Neural cell (in vitro differentiated cells): ENCODE data around the gene PTPRD. TPM values are rescaled to one million over a fixed set of nuclear protein-coding genes. Genes with fewer than 3 reads are reported as not detected.

Source experiments
- H2AFZ ChIP-seq: fragments of 200-600, 300-800 bp; sonication (generic), shearing (Covaris generic); 2 replicates; pipeline ENCODE4 v1.6.0; 2014; ENCODE audit warnings: low read depth, mild to moderate bottlenecking, antibody characterized with exemption, low read length, moderate library complexity
- H3F3A ChIP-seq: fragments of 200-600 bp; shearing (Covaris generic); 2 replicates; pipeline ENCODE4 v1.6.1; 2016; ENCODE audit warnings: mild to moderate bottlenecking, moderate library complexity, mixed read lengths, antibody characterized with exemption, low read length; ENCODE audit not compliant: insufficient read depth, poor library complexity, severe bottlenecking
- H3K27ac ChIP-seq: fragments of 200-600, 300-800 bp; sonication (generic), shearing (Covaris generic); 2 replicates; pipeline ENCODE4 v1.5.1; 2014; ENCODE audit warnings: mild to moderate bottlenecking, low read length, moderate library complexity
- H3K27me3 ChIP-seq: fragments of 300-800, 200-600 bp; sonication (generic), shearing (Covaris generic); 2 replicates; pipeline ENCODE4 v1.6.0; 2014; ENCODE audit warnings: mild to moderate bottlenecking, low read depth, low read length, moderate library complexity; ENCODE audit not compliant: insufficient read depth
- H3K36me3 ChIP-seq: fragments of 300-800, 200-600 bp; sonication (generic), shearing (Covaris generic); 2 replicates; pipeline ENCODE4 v1.5.1; 2014; ENCODE audit warnings: mild to moderate bottlenecking, antibody characterized with exemption, low read length, moderate library complexity; ENCODE audit not compliant: insufficient read depth
- H3K4me2 ChIP-seq: fragments of 300-800, 200-600 bp; sonication (generic), shearing (Covaris generic); 2 replicates; pipeline ENCODE4 v1.6.0; 2014; ENCODE audit warnings: mild to moderate bottlenecking, low read length
- H3K4me3 ChIP-seq: fragments of 300-800, 200-600 bp; sonication (generic), shearing (Covaris generic); 2 replicates; pipeline ENCODE4 v1.5.1; 2014; ENCODE audit warnings: mild to moderate bottlenecking, low read length, moderate library complexity
- H3K79me2 ChIP-seq: fragments of 200-600 bp; shearing (Covaris generic); replicated peaks from 2 replicates; pipeline ENCODE4 v1.6.0; 2014; ENCODE audit warnings: mild to moderate bottlenecking, low read length, moderate library complexity; ENCODE audit not compliant: insufficient read depth
- H3K9ac ChIP-seq: fragments of 300-800, 200-600 bp; sonication (generic), shearing (Covaris generic); 2 replicates; pipeline ENCODE4 v1.6.1; 2016; ENCODE audit warnings: mild to moderate bottlenecking, low read length, mixed read lengths
- H3K9me2 ChIP-seq: fragments of 200-600 bp; shearing (Covaris generic); 2 replicates; pipeline ENCODE4 v1.6.1; 2016; ENCODE audit warnings: mild to moderate bottlenecking, low read length, mixed read lengths; ENCODE audit not compliant: insufficient read depth
- H3K9me3 ChIP-seq: fragments of 200-600, 300-800 bp; sonication (generic), shearing (Covaris generic); 2 replicates; pipeline ENCODE4 v1.6.1; 2016; ENCODE audit warnings: mild to moderate bottlenecking, mixed run types, low read length, moderate library complexity, mixed read lengths
- H4K20me1 ChIP-seq: fragments of 200-600 bp; shearing (Covaris generic); 2 replicates; pipeline ENCODE4 v1.6.1; 2016; ENCODE audit warnings: mild to moderate bottlenecking, mixed run types; ENCODE audit not compliant: insufficient read depth
- EP300 ChIP-seq: fragments of 450-650 bp; conservative IDR thresholded peaks from 2 replicates; pipeline ENCODE4 v1.6.1; 2014; ENCODE audit warnings: antibody characterized with exemption, mild to moderate bottlenecking, moderate library complexity; ENCODE audit not compliant: poor library complexity, severe bottlenecking
- EZH2 ChIP-seq: fragments of 200-600, 300-800 bp; shearing (Covaris generic), sonication (generic); IDR thresholded peaks from 2 replicates; pipeline ENCODE4 v1.6.1; 2014; ENCODE audit warnings: antibody characterized with exemption, low read length, borderline replicate concordance, mild to moderate bottlenecking; ENCODE audit not compliant: insufficient read depth, poor library complexity, severe bottlenecking
- MXI1 ChIP-seq: fragments of 450-650 bp; conservative IDR thresholded peaks from 2 replicates; pipeline ENCODE4 v1.6.1; 2014; ENCODE audit warnings: antibody characterized with exemption, mild to moderate bottlenecking; ENCODE audit not compliant: poor library complexity, severe bottlenecking
- POLR2AphosphoS5 ChIP-seq: IDR thresholded peaks from 2 replicates; pipeline ENCODE4 v1.6.1; 2012
- RAD21 ChIP-seq: fragments of 450-650 bp; conservative IDR thresholded peaks from 2 replicates; pipeline ENCODE4 v1.6.1; 2014; ENCODE audit warnings: antibody characterized with exemption, mild to moderate bottlenecking, moderate library complexity
- REST ChIP-seq: IDR thresholded peaks from 2 replicates; pipeline ENCODE4 v1.6.1; 2012; ENCODE audit warnings: borderline replicate concordance
- SMC3 ChIP-seq: fragments of 450-650 bp; conservative IDR thresholded peaks from 2 replicates; pipeline ENCODE4 v1.6.1; 2014; ENCODE audit warnings: antibody characterized with exemption, mild to moderate bottlenecking, moderate library complexity; ENCODE audit not compliant: poor library complexity
- TAF1 ChIP-seq: IDR thresholded peaks from 2 replicates; pipeline ENCODE4 v1.6.1; 2012; ENCODE audit warnings: low read depth
- polyA plus RNA-seq: library from polyadenylated mRNA; depleted of rRNA; stranded (reverse); fragments of >200 nt; gene quantifications from 2 replicates; pipeline ENCODE4 v1.2.3, GENCODE V29; 2014
- TF ChIP-seq, protein P1 (sequence below): fragments of 450-650 bp; IDR thresholded peaks from 2 replicates; pipeline ENCODE4 v1.5.1; 2014; ENCODE audit warnings: antibody characterized with exemption, mild to moderate bottlenecking, moderate library complexity; ENCODE audit not compliant: poor library complexity, severe bottlenecking

The PTPRD gene
- polyA plus RNA-seq, 1 donor from 2014 or later, result 143 TPM

GRCh38 chr9:8889100-8889499 lies 1723.7 kb downstream of the PTPRD start:
- Histone ChIP-seq H3K9me3 (no peaks in the 10 kb centered on the region), H3K27ac (no peak overlapping the region), H2AFZ (no peak overlapping the region), H3K79me2 (no peaks in the 10 kb centered on the region), H3K4me3 (no peak overlapping the region), H3K9me2 (no peaks in the 10 kb centered on the region), H3K36me3 (no peaks in the 10 kb centered on the region), H3K9ac (no peak overlapping the region), H3K27me3 (no peaks in the 10 kb centered on the region), H3F3A (no peaks in the 10 kb centered on the region), H3K4me2 (no peak overlapping the region), H4K20me1 (no peaks in the 10 kb centered on the region)
- TF ChIP-seq EZH2 (no peak), EP300 (no peak), MXI1 (no peak), POLR2AphosphoS5 (no peak), RAD21 (no peak), SMC3 (no peak), REST (no peak), TAF1 (no peak)
- TF ChIP-seq, protein P1, sequence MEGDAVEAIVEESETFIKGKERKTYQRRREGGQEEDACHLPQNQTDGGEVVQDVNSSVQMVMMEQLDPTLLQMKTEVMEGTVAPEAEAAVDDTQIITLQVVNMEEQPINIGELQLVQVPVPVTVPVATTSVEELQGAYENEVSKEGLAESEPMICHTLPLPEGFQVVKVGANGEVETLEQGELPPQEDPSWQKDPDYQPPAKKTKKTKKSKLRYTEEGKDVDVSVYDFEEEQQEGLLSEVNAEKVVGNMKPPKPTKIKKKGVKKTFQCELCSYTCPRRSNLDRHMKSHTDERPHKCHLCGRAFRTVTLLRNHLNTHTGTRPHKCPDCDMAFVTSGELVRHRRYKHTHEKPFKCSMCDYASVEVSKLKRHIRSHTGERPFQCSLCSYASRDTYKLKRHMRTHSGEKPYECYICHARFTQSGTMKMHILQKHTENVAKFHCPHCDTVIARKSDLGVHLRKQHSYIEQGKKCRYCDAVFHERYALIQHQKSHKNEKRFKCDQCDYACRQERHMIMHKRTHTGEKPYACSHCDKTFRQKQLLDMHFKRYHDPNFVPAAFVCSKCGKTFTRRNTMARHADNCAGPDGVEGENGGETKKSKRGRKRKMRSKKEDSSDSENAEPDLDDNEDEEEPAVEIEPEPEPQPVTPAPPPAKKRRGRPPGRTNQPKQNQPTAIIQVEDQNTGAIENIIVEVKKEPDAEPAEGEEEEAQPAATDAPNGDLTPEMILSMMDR, result no peak

DNA sequence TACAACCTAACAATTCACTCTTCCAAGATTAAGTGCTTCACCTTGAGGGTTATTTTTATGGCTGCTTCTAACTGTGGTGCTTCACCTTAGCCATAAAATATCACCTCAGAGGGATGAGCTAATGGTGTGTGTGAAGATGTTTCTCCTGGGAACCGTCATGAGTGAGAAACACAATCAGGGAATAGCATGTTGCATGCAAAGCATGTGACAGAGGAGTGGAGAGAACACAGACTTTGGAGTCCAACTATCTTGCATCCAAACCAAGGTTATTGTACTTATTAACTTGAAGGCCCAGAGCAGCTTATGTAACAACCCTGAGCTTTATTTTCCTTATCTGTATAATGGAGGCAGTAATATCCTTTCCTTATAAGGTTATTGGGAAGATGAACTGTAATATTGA lies 1724.2 kb downstream of the PTPRD start:
- H3K9ac ChIP-seq, result no peak overlapping the region
- TF ChIP-seq TAF1, result no peak
- TF ChIP-seq REST, result no peak
- TF ChIP-seq RAD21, result no peak
- TF ChIP-seq MXI1, result no peak
- TF ChIP-seq EP300, result no peak
- no peak for TF ChIP-seq SMC3
- TF ChIP-seq EZH2, result no peak
- TF ChIP-seq, protein P1, result no peak
- no peak for TF ChIP-seq POLR2AphosphoS5
- H3K4me2 ChIP-seq, result no peak overlapping the region
- H3K9me2 ChIP-seq, result no peaks in the 10 kb centered on the region
- no peaks in the 10 kb centered on the region for H3K79me2 ChIP-seq
- H4K20me1 ChIP-seq, result no peaks in the 10 kb centered on the region
- H2AFZ ChIP-seq, result no peak overlapping the region
- H3K36me3 ChIP-seq, result no peaks in the 10 kb centered on the region
- H3F3A ChIP-seq, result no peaks in the 10 kb centered on the region
- no peaks in the 10 kb centered on the region for H3K9me3 ChIP-seq
- H3K4me3 ChIP-seq, result no peak overlapping the region
- no peak overlapping the region for H3K27ac ChIP-seq
- H3K27me3 ChIP-seq, result no peaks in the 10 kb centered on the region
